ENCODE measurements around the gene LCNL1.

DNA sequence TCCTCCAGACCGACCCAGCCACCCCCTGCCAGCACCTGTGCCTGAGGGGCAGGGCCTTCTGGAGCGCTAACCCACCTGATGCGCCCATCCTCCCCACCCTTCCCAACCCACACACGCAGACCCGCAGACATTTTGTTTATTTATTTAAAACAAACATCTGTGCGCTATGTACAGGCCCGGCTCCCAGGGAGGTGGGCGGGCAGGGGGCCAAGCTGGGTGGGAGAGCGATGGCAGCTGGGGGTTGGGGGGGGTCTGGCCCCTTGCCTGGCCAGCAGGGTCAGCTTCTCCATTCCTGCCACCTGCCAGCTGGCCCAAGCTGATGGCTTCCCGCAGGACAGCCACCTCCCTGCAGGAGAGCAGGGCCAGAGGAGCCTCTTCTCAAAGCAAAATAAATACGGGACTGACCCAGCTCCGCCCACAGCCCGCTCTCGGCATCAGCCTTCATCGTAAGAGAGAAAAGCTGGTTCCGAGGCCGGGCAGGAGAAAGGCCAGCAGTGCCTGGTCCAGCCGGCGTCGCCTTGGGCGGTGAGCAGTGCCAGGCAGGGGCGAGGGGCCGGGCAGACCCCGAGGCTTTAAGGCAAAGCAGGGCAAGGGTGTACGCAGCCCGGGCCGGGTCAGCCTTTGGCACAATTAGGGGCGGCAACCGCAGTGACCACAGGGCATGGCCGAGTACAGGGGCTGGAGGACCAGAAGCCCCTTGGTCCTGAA lies 24.5 kb downstream of the LCNL1 start:
- TF ChIP-seq, protein P1, sequence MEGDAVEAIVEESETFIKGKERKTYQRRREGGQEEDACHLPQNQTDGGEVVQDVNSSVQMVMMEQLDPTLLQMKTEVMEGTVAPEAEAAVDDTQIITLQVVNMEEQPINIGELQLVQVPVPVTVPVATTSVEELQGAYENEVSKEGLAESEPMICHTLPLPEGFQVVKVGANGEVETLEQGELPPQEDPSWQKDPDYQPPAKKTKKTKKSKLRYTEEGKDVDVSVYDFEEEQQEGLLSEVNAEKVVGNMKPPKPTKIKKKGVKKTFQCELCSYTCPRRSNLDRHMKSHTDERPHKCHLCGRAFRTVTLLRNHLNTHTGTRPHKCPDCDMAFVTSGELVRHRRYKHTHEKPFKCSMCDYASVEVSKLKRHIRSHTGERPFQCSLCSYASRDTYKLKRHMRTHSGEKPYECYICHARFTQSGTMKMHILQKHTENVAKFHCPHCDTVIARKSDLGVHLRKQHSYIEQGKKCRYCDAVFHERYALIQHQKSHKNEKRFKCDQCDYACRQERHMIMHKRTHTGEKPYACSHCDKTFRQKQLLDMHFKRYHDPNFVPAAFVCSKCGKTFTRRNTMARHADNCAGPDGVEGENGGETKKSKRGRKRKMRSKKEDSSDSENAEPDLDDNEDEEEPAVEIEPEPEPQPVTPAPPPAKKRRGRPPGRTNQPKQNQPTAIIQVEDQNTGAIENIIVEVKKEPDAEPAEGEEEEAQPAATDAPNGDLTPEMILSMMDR (IDR thresholded peaks at IDR 0.05 in 2 of 3, conservative IDR thresholded peaks at IDR 0.05 in 1 of 3; ENCODE audit: control insufficient read depth in 2 of 3, extremely low read depth in 1 of 3, insufficient read depth in 1 of 3, low read depth in 3 of 3, low read length in 3 of 3) = no peak
- TF ChIP-seq, protein P2, sequence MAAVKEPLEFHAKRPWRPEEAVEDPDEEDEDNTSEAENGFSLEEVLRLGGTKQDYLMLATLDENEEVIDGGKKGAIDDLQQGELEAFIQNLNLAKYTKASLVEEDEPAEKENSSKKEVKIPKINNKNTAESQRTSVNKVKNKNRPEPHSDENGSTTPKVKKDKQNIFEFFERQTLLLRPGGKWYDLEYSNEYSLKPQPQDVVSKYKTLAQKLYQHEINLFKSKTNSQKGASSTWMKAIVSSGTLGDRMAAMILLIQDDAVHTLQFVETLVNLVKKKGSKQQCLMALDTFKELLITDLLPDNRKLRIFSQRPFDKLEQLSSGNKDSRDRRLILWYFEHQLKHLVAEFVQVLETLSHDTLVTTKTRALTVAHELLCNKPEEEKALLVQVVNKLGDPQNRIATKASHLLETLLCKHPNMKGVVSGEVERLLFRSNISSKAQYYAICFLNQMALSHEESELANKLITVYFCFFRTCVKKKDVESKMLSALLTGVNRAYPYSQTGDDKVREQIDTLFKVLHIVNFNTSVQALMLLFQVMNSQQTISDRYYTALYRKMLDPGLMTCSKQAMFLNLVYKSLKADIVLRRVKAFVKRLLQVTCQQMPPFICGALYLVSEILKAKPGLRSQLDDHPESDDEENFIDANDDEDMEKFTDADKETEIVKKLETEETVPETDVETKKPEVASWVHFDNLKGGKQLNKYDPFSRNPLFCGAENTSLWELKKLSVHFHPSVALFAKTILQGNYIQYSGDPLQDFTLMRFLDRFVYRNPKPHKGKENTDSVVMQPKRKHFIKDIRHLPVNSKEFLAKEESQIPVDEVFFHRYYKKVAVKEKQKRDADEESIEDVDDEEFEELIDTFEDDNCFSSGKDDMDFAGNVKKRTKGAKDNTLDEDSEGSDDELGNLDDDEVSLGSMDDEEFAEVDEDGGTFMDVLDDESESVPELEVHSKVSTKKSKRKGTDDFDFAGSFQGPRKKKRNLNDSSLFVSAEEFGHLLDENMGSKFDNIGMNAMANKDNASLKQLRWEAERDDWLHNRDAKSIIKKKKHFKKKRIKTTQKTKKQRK (IDR thresholded peaks at IDR 0.05; ENCODE audit: low read depth, low read length) = no peak
- no peak for TF ChIP-seq EZH2 (IDR thresholded peaks at IDR 0.05; ENCODE audit: borderline replicate concordance, control insufficient read depth, low read depth, low read length)
- TF ChIP-seq MXI1 (IDR thresholded peaks at IDR 0.05; ENCODE audit: low read depth, low read length) = no peak
- no peak for TF ChIP-seq EP300 (IDR thresholded peaks at IDR 0.05; ENCODE audit: borderline replicate concordance in 1 of 2, control insufficient read depth in 1 of 2, low read depth in 2 of 2, low read length in 2 of 2)
- no peak for TF ChIP-seq YY1 (IDR thresholded peaks at IDR 0.05; ENCODE audit: low read depth, low read length)
- TF ChIP-seq POLR2A (IDR thresholded peaks at IDR 0.05; ENCODE audit: low read depth, low read length) = no peak
- no peak for TF ChIP-seq GABPA (IDR thresholded peaks at IDR 0.05; ENCODE audit: low read depth)
